Ovary (tissue), 9 donors: ENCODE measurements around the gene SLC25A31. TPM values are rescaled to one million over a fixed set of nuclear protein-coding genes. Genes with fewer than 3 reads are reported as not detected.

Experiments used
- DNase-seq, 5 donors: peaks; one replicate each; pipeline ENCODE4 v3.0.0-alpha.2; 2019 to 2020
- H3K27ac ChIP-seq, 2 donors: fragments of 200-600 bp; one replicate each; pipeline versions ENCODE4 v1.5.1 to v1.8.0; 2019 to 2022
- H3K27me3 ChIP-seq: fragments of 200-600 bp; one replicate; pipeline ENCODE4 v1.8.0; 2022
- H3K36me3 ChIP-seq: fragments of 200-600 bp; sonication (generic); one replicate; pipeline ENCODE4 v1.5.1; 2019
- H3K4me1 ChIP-seq: one replicate; pipeline ENCODE4 v1.8.1; 2013; ENCODE audit warnings: mild to moderate bottlenecking, moderate library complexity; ENCODE audit not compliant: insufficient read depth
- H3K4me3 ChIP-seq: fragments of 200-600 bp; sonication (generic); one replicate; pipeline ENCODE4 v1.5.1; 2017
- H3K9me3 ChIP-seq, 2 donors: fragments of 200-600 bp in 1 of 2; sonication (generic) in 1 of 2; one replicate each; pipeline versions ENCODE4 v1.5.1 to v1.8.1; 2013 to 2019; ENCODE audit warnings: mild to moderate bottlenecking in 1 of 2, moderate library complexity in 1 of 2
- EP300 ChIP-seq: sonication (generic); formaldehyde crosslinking; IDR thresholded peaks from one replicate; pipeline ENCODE4 v1.6.1; 2017; ENCODE audit warnings: antibody characterized with exemption
- POLR2A ChIP-seq: fragments of 450-650 bp; IDR thresholded peaks from one replicate; pipeline ENCODE4 v1.6.1; 2017; ENCODE audit warnings: antibody characterized with exemption, mild to moderate bottlenecking, moderate library complexity
- WGBS, 3 donors: extraction: QIAGEN DNeasy Blood & Tissue Kit in 1 of 3; methylation state at CpG; one replicate each; pipeline versions ENCODE4 v1.1.5 to v1.1.7; 2013 to 2017; 5-methylcytosine and 5-hydroxymethylcytosine counted together
- intact Hi-C, 4 donors: fragments of 100-400 bp; cut with DNase I; formaldehyde crosslinking; loops; one replicate each; pipeline versions ENCODE4 v1.11.0 to v1.15.1; 2022 to 2023
- polyA plus RNA-seq, 2 donors: library from polyadenylated mRNA; stranded (reverse); fragments of 200-250 nt in 1 of 2; fragments of 350-450 nt in 1 of 2; fragmentation: Illumina TruSeq in 1 of 2; extraction: RNeasy Lipid Tissue Mini Kit (QIAGEN cat#74804) in 1 of 2; gene quantifications; one replicate each; pipeline ENCODE4 v1.2.3, GENCODE V29; 2013 to 2014
- total RNA-seq, 7 donors: library from RNA; depleted of rRNA in 2 of 7; stranded (reverse); fragments of >200 nt in 2 of 7; fragmentation: NEBNext Ultra II Directional in 3 of 7; extraction: Animal tissue kit (Norgen Biotek cat#: 25700) in 3 of 7; gene quantifications; one replicate each; pipeline versions ENCODE4 v1.1.0 to v1.2.4, GENCODE V29; 2016 to 2023
- TF ChIP-seq, protein P1 (sequence below), 3 donors: fragments of 450-650 bp in 2 of 3; fragments of 200-600 bp in 1 of 3; IDR thresholded peaks; one replicate each; pipeline versions ENCODE4 v1.5.1 to v1.8.0; 2016 to 2022; ENCODE audit warnings: antibody characterized with exemption in 3 of 3, mild to moderate bottlenecking in 1 of 3
- donor health status: DM: no; HTN: no; CAD: no; lungs with moderate emphysema.
- donor health status: DM: no; HTN: no; CAD: no.
- donor health status: Bipolar disorder and iron deficiency.
- donor health status: DM: yes; HTN: yes; CAD: no.
- donor health status: DM: no; HTN: no; CAD: no.
- donor health status: DM: yes; HTN: yes; CAD: no.

The SLC25A31 gene
- total and polyA plus RNA-seq, 9 donors = 0.12 TPM; not detected in 8

DNA sequence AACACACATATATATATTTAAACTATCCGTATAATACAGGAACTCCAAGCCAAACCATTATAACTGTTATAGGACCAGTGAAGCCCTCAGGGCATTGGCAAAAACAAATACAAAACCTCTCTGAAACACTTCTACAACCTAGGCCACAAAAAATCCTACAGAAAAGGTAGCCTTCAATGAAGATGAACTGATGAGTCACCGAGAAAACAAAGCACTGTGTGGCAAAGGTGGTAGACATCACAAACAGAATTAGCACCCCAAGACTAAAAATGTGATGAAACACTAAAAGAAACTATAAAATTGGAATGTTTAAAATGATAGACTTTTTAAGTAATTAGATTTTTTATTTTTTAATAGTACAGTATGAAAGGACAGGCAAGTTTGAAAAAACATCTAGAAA, 46.4 kb downstream of the SLC25A31 start:
- TF ChIP-seq, protein P1, sequence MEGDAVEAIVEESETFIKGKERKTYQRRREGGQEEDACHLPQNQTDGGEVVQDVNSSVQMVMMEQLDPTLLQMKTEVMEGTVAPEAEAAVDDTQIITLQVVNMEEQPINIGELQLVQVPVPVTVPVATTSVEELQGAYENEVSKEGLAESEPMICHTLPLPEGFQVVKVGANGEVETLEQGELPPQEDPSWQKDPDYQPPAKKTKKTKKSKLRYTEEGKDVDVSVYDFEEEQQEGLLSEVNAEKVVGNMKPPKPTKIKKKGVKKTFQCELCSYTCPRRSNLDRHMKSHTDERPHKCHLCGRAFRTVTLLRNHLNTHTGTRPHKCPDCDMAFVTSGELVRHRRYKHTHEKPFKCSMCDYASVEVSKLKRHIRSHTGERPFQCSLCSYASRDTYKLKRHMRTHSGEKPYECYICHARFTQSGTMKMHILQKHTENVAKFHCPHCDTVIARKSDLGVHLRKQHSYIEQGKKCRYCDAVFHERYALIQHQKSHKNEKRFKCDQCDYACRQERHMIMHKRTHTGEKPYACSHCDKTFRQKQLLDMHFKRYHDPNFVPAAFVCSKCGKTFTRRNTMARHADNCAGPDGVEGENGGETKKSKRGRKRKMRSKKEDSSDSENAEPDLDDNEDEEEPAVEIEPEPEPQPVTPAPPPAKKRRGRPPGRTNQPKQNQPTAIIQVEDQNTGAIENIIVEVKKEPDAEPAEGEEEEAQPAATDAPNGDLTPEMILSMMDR (IDR thresholded peaks at IDR 0.05) = no peak
- TF ChIP-seq EP300 (no peak), POLR2A (no peak)
- no peaks in the 10 kb centered on the region for H3K9me3 ChIP-seq
- DNase-seq = no peak
- no peaks in the 10 kb centered on the region for H3K36me3 ChIP-seq
- WGBS, 3 donors = 91 to 96% (median 95%) methylated on average over 2 of the region's 2 CpGs
- H3K4me1 ChIP-seq = no peaks in the 10 kb centered on the region
- H3K4me3 ChIP-seq = no peak overlapping the region
- no peak overlapping the region for H3K27ac ChIP-seq
- H3K27me3 ChIP-seq = no peaks in the 10 kb centered on the region
- intact Hi-C loops = no loop called here

DNA sequence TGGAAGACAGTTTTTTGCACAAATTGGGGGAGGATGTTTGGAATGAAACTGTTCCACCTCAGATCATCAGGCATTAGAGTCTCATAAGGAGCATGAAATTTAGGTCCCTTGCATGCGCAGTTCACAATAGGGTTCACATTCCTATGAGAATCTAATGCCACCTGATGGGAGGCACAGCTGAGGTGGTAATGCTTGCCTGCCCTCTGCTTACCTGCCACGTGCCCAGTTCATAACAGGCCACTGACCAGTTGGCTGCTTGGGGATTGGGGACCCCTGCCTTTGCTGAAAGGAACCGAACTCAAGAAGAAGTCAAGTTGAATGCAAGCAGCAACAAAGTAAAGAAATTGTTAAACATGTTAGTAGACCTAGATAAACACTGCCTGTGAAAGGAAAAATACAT, 47.3 kb downstream of the SLC25A31 start:
- no peak overlapping the region for H3K27ac ChIP-seq
- no peaks in the 10 kb centered on the region for H3K27me3 ChIP-seq
- H3K9me3 ChIP-seq = no peaks in the 10 kb centered on the region
- no peak for DNase-seq
- intact Hi-C loops = no loop called here
- no peaks in the 10 kb centered on the region for H3K36me3 ChIP-seq
- H3K4me3 ChIP-seq = no peak overlapping the region
- H3K4me1 ChIP-seq = no peaks in the 10 kb centered on the region
- TF ChIP-seq, protein P1 (IDR thresholded peaks at IDR 0.05) = no peak
- no peak for TF ChIP-seq POLR2A
- 81 to 83% (median 82%) methylated on average over 3 of the region's 3 CpGs for WGBS, 3 donors

DNA sequence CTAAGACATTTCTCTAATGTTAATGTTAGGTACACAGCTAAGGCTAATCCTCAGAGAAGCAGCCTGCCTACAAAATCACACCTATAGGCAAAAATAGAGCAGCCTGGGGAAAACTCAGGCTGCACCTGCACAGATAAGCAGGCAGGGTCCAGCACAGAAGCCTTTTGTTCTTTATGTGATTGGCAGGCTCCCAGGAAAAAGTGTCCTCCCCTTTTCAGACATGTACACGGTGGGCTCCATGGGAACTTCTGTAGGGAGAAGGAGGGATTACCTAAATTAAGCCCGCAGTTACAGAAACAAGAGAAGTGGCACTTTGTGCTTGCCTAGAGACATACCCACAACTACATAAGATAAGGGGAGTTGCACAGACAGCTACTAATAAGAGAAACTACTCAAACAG, 47.9 kb downstream of the SLC25A31 start:
- no peak for DNase-seq
- H3K36me3 ChIP-seq = no peaks in the 10 kb centered on the region
- no peak for TF ChIP-seq POLR2A
- TF ChIP-seq EP300 = no peak
- TF ChIP-seq, protein P1 (IDR thresholded peaks at IDR 0.05) = no peak
- no peak overlapping the region for H3K4me3 ChIP-seq
- H3K4me1 ChIP-seq = no peaks in the 10 kb centered on the region
- no peaks in the 10 kb centered on the region for H3K9me3 ChIP-seq
- H3K27me3 ChIP-seq = no peaks in the 10 kb centered on the region
- 22 to 28% (median 25%) methylated on average over 2 of the region's 2 CpGs for WGBS, 3 donors
- H3K27ac ChIP-seq = no peak overlapping the region
- intact Hi-C loops = no loop called here

DNA sequence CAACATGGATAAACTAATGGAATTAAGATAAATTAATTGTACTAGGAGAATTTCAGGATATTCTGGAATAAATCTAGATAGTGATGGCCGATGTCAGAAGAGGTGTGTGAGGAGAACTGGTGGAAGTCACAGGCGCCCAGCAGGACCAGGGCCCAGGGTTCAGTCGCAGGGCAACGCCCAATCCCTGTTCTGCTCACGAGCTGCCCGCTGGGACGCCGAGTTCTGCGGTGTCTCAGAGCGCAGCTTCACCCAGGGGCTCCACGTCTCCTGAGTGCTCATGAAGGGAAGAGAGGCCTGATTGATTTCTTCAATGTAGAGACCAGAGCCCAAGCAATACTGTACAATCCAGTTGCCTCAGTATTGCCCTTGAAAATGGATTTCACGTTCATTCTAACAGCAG, 50.4 kb downstream of the SLC25A31 start:
- H3K27me3 ChIP-seq = no peaks in the 10 kb centered on the region
- intact Hi-C loops = loop anchor here in 2 of 4 donors (5.0 to 10.0 kb wide), 2 partner anchors 184 to 187 kb away; partner anchors contain the start of genes ABHD18 (in 2 of the 2) and MFSD8 (in 2 of the 2)
- WGBS, 3 donors = 97 to 98% (median 97%) methylated on average over 12 of the region's 12 CpGs

DNA sequence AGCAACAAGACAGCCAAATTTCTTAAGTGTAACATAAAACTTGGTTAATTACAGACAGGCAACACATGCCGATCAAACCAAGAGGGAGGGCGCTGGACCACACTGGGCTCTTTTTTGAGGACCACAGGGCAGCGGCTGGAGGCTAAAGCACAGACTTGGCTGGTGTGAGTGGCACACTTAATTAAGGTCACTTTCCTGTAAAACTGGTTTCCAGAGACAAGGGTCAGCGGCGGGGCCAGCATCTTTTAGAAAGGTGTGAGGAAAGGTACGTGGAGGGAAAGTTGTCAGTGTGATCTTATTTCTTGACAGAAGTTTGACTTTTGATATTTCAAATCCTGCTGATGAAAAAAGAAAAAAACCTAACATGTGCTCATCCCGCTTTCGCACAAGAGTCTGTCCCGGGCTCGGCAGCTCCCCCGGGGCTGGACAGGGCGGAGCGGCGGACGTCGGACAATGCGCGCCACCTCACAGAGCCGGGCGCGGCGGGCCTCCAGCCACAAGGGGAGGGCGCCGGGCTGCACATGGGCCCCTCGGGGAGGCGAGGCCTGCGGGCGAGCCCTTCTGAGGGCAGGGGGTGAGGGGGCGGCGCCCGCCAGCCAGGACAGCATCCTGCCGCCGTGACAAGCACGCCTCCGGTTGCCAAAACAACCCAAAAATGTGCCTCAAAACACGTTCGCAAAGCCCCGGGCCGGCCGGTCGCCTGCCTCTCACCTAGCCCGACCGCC, 51.3 kb downstream of the SLC25A31 start:
- H3K9me3 ChIP-seq = no peaks in the 10 kb centered on the region
- 13 to 15% (median 13%) methylated on average over 40 to 43 of the region's 43 CpGs for WGBS, 3 donors
- H3K27me3 ChIP-seq = no peaks in the 10 kb centered on the region
- TF ChIP-seq, protein P1 (IDR thresholded peaks at IDR 0.05) = no peak
- TF ChIP-seq EP300 (no peak), POLR2A (no peak)
- peak overlapping the region; percentile 79 for H3K4me3 ChIP-seq
- H3K4me1 ChIP-seq = no peaks in the 10 kb centered on the region
- H3K27ac ChIP-seq = peak overlapping the region; percentile 48 to 50
- H3K36me3 ChIP-seq = no peaks in the 10 kb centered on the region
- intact Hi-C loops = loop anchor here in 2 of 4 donors (5.0 to 10.0 kb wide), 2 partner anchors 183 to 186 kb away; partner anchors contain the start of genes ABHD18 (in 2 of the 2) and MFSD8 (in 2 of the 2)
- DNase-seq = peak in 3 of 5 donors; percentile 30 to 59 (median 37)

More for the DNA sequence above, 50.4 kb downstream of the SLC25A31 start:
- H3K4me1 ChIP-seq = no peaks in the 10 kb centered on the region
- no peak overlapping the region for H3K27ac ChIP-seq
- H3K9me3 ChIP-seq = no peaks in the 10 kb centered on the region
- TF ChIP-seq POLR2A = no peak
- TF ChIP-seq EP300 = no peak
- no peaks in the 10 kb centered on the region for H3K36me3 ChIP-seq
- no peak overlapping the region for H3K4me3 ChIP-seq
- DNase-seq = no peak
